ENCODE results near the gene RCE1. TPM values are rescaled to one million over a fixed set of nuclear protein-coding genes. Genes with fewer than 3 reads are reported as not detected.
A peak's percentile ranks its signal among the peaks of the same experiment; 100 is the strongest.

RCE1 gene
- polyA plus RNA-seq, 2 donors: 17.6 to 19.5 TPM

DNA sequence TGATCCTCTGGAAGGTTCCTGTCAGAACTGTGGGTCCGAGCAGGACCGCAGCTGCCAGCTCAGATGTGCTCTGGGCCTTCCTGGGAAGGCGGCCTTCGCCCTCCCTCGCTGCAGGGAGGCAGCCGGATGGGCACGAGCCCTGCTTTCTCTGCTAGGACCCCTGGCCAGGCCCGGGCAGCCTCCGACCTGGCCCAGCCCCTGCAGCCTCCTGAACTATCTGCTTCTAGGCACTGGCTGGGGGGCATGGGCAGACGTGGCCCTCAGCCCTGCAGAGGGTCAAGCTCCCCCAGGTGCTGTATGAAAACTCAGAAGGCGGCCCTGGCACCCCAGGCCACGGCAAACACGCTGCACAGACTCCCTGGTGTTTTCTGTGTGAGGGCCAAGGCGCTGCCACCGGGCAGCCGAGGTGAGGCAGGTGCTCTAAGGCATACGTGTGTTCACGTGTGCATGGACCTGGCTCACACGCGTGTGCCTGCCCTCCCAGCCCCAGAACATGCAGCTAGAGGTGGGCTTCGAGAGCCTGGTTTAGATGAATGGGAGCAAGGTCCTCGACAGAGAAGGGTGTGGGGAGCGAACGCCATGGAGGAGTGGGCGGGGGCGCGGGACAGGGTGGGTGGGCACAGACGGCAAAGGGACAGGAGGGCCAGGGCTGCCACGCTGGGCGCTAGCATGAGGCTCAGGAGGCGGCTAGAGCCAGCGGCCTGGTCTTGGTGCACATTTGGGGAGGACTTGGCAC, 18.0 kb downstream of the RCE1 start:
- Histone ChIP-seq H3K36me3 (ENCODE audit: control insufficient read depth in 2 of 2, insufficient read depth in 2 of 2, low read length in 1 of 2) (peaks cover 0 to 13% of the 10 kb centered on the region in 2 donors), H3K27ac (ENCODE audit: low read depth in 2 of 2, low read length in 1 of 2) (no peak overlapping the region), H3K27me3 (ENCODE audit: control insufficient read depth in 1 of 2, insufficient read depth in 2 of 2, low read length in 2 of 2) (no peaks in the 10 kb centered on the region), H3K9me3 (ENCODE audit: control insufficient read depth in 2 of 2, insufficient read depth in 1 of 2, low read depth in 1 of 2, low read length in 1 of 2) (no peaks in the 10 kb centered on the region), H3K4me3 (ENCODE audit: low read depth in 1 of 2, low read length in 2 of 2) (no peak overlapping the region), H3K4me1 (ENCODE audit: control insufficient read depth in 2 of 2, insufficient read depth in 2 of 2, low read length in 1 of 2) (peaks cover 10 to 16% of the 10 kb centered on the region in 2 donors)
- WGBS, 2 donors: 91% methylated on average over 32 of the region's 32 CpGs

DNA sequence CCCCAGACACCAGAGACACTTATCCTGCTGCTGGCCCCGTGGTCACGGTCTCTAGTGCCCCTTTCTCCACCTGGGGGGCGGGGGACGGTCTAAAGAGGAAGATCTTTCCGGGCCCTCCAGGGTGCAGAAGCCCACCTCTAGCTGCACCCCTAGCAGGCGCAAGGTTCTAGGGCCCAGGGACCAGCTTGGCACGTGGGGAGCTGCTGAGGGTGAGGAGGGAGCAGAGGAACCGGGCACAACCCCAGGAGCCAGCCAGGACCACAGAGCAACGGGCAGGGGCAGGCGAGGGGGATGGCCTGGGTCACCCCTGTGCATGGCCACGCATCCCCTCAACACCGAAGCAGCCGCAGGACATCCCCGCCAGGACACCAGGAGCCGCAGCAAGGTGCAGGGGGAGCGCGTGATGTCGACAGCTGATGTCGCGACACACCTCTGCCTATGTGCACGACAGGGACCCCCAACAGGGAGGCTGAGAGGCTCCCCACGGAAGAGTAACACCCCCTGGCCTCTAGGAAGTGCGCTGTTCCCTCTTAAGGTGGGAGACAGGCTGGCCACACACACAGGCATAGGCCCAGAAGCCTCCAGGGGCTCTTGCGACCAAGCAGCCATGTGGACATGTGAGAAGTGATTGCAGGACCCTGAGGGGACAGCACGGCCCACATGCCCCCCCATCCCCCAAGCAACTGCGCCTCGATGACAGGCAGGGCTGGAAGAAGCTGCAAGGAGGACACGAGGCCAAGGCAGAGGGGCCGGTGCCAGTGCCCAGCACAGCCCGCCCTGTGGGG, 18.7 kb downstream of the RCE1 start:
- Histone ChIP-seq H3K4me3 (ENCODE audit: low read depth in 1 of 2, low read length in 2 of 2) (no peak overlapping the region), H3K4me1 (ENCODE audit: control insufficient read depth in 2 of 2, insufficient read depth in 2 of 2, low read length in 1 of 2) (peaks cover 10 to 16% of the 10 kb centered on the region in 2 donors), H3K9me3 (ENCODE audit: control insufficient read depth in 2 of 2, insufficient read depth in 1 of 2, low read depth in 1 of 2, low read length in 1 of 2) (no peaks in the 10 kb centered on the region), H3K27ac (ENCODE audit: low read depth in 2 of 2, low read length in 1 of 2) (no peak overlapping the region), H3K27me3 (ENCODE audit: control insufficient read depth in 1 of 2, insufficient read depth in 2 of 2, low read length in 2 of 2) (no peaks in the 10 kb centered on the region), H3K36me3 (ENCODE audit: control insufficient read depth in 2 of 2, insufficient read depth in 2 of 2, low read length in 1 of 2) (peaks cover 0 to 13% of the 10 kb centered on the region in 2 donors)
- 91 to 94% methylated on average over 30 of the region's 30 CpGs for WGBS, 2 donors

DNA sequence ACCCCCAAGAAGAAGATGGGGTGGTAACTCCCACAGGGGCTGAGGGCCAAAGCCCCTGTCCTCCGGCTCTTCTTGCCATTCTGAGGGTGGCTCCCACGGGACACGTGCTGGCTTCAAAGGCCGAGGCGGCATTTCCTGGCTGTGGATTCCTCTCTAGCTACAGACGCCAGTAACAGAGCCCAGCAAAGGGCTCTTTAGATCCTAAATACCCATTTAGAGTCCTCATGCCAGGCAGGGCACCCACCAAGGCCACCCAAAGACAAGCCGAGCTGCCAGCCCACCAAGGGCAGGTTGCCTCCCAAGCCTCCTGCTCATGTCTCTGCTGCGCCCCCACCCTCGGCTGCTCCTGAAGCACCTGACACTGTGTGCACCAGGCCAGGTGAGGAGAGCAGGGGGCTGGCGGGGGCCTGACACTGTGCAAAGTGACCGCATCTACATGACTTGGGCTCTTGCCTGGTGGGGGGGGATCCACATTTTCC, 19.4 kb downstream of the RCE1 start:
- no peaks in the 10 kb centered on the region for H3K9me3 ChIP-seq (ENCODE audit: control insufficient read depth in 2 of 2, insufficient read depth in 1 of 2, low read depth in 1 of 2, low read length in 1 of 2)
- no peaks in the 10 kb centered on the region for H3K27me3 ChIP-seq (ENCODE audit: control insufficient read depth in 1 of 2, insufficient read depth in 2 of 2, low read length in 2 of 2)
- peaks cover 0 to 13% of the 10 kb centered on the region in 2 donors for H3K36me3 ChIP-seq (ENCODE audit: control insufficient read depth in 2 of 2, insufficient read depth in 2 of 2, low read length in 1 of 2)
- H3K4me3 ChIP-seq (ENCODE audit: low read depth in 1 of 2, low read length in 2 of 2): no peak overlapping the region
- peaks cover 10 to 16% of the 10 kb centered on the region in 2 donors for H3K4me1 ChIP-seq (ENCODE audit: control insufficient read depth in 2 of 2, insufficient read depth in 2 of 2, low read length in 1 of 2)
- WGBS, 2 donors: 89 to 92% methylated on average over 11 of the region's 11 CpGs
- no peak overlapping the region for H3K27ac ChIP-seq (ENCODE audit: low read depth in 2 of 2, low read length in 1 of 2)

DNA sequence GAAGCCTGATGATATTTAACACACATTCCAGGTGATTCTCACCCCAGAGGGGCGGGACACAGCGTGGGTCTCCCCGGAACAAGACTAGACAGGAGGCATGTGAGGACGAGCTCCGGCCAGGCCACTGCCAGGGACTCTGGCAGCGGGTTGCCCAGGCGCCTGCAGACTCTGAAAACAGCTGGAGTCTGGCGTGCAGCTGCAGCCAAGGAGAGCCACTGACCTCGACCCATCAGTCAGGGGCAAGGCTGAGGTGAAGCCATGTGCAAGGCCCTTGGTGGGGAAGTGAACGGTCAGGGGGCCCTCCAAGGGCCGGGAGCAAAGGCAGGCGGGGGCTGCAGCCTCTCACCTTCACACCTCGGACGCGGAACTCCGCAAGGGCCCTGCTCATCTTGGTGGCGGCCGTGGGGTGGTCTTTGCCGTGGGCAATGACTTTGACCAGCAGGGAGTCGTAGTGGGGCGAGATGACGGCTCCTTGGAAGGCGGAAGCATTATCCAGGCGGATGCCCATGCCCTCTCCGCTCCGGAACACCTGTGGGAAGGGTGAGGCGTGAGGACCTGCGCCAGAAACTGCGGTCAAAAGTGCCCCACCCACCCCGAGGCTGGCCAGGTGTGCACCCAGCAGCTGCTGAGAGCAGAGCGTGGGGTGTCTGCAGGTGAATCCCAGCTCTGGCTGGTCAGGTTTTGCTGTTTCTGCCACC, 20.3 kb downstream of the RCE1 start:
- Histone ChIP-seq H3K4me3 (ENCODE audit: low read depth in 1 of 2, low read length in 2 of 2) (no peak overlapping the region), H3K36me3 (ENCODE audit: control insufficient read depth in 2 of 2, insufficient read depth in 2 of 2, low read length in 1 of 2) (peaks cover 0 to 13% of the 10 kb centered on the region in 2 donors), H3K4me1 (ENCODE audit: control insufficient read depth in 2 of 2, insufficient read depth in 2 of 2, low read length in 1 of 2) (peaks cover 10 to 16% of the 10 kb centered on the region in 2 donors), H3K27ac (ENCODE audit: low read depth in 2 of 2, low read length in 1 of 2) (peak overlapping the region; percentile 16 to 17), H3K9me3 (ENCODE audit: control insufficient read depth in 2 of 2, insufficient read depth in 1 of 2, low read depth in 1 of 2, low read length in 1 of 2) (no peaks in the 10 kb centered on the region), H3K27me3 (ENCODE audit: control insufficient read depth in 1 of 2, insufficient read depth in 2 of 2, low read length in 2 of 2) (no peaks in the 10 kb centered on the region)
- 55 to 70% methylated on average over 31 of the region's 31 CpGs for WGBS, 2 donors

DNA sequence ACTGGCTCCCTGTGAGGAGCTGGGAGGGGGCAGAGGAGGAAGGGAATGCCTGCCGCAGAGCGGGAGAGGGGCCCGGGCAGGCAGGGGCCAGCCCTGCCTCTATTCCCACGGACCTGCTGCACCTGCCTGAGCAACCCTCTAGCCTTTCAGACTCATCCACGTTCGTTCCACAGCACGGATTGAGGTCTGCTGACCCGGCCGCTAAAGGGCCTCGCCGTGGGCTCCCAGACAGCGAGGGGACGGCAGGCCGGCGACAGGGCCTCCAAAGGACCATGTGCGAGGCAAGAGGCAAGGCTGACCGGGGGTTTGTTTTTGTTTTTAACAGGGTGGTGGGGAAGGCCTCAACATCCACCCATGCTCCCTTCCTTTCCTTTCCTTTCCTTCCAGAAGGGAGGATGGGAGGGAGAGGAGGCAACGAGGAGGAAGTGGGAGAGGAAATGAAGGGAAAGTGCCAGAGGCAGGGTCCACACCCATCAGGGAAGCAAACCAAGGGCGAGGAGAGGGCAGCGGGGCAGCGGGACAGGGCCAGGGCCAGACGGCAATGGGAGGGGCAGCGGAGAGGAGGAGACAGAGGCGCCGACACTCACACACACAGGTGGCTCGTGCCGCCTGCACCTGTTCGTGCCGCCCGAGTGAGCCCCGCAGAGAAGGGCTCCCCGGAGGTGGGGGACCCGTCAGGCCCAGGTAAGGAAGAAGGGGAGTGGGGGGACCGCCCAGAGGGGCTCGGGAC, 21.1 kb downstream of the RCE1 start:
- Histone ChIP-seq H3K27ac (ENCODE audit: low read depth in 2 of 2, low read length in 1 of 2) (peak overlapping the region in 1 of 2 donors; percentile 17), H3K27me3 (ENCODE audit: control insufficient read depth in 1 of 2, insufficient read depth in 2 of 2, low read length in 2 of 2) (no peaks in the 10 kb centered on the region), H3K9me3 (ENCODE audit: control insufficient read depth in 2 of 2, insufficient read depth in 1 of 2, low read depth in 1 of 2, low read length in 1 of 2) (no peaks in the 10 kb centered on the region), H3K4me3 (ENCODE audit: low read depth in 1 of 2, low read length in 2 of 2) (no peak overlapping the region), H3K4me1 (ENCODE audit: control insufficient read depth in 2 of 2, insufficient read depth in 2 of 2, low read length in 1 of 2) (peaks cover 10 to 12% of the 10 kb centered on the region in 2 donors), H3K36me3 (ENCODE audit: control insufficient read depth in 2 of 2, insufficient read depth in 2 of 2, low read length in 1 of 2) (peaks cover 0 to 12% of the 10 kb centered on the region in 2 donors)
- WGBS, 2 donors: 67 to 71% methylated on average over 35 of the region's 35 CpGs

DNA sequence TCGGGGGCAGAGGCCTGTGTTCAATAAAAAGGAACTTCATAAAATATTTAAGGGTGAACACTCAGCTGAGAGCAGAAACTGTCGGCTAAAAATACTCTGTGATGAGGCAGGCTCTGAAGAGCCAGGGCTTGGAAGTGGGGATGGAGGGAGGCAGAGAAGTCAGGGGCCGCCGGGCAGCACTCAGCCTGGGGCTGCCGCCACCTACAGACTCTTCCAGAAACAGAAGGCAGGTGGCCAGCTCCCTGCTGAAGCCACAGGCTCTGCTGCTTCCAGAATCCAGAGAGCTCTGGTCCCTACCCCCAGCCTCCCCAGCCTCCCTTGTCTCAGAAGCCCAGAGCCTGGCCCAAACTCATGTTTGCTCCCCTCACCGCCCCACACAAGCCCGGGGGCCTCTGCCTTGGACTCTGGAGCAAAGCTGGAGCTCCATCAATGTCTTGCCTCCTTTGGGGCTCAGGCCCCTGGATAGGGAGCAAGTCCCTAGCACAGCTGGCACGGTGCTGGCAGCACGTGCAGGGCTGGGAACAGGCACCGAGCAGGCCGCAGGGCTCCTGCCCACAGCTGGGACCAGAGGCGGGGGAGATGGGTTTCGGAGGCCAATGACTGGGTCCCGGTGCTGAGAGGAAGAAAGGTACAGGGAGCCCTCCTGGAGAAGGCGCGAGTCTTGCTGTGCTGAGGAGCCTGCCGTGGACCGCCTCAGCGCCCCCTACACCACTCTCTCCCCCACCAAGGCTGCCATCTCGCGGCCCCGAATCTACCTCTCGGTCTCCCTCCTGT, 21.9 kb downstream of the RCE1 start:
- Histone ChIP-seq H3K9me3 (ENCODE audit: control insufficient read depth in 2 of 2, insufficient read depth in 1 of 2, low read depth in 1 of 2, low read length in 1 of 2) (no peaks in the 10 kb centered on the region), H3K27ac (ENCODE audit: low read depth in 2 of 2, low read length in 1 of 2) (no peak overlapping the region), H3K27me3 (ENCODE audit: control insufficient read depth in 1 of 2, insufficient read depth in 2 of 2, low read length in 2 of 2) (no peaks in the 10 kb centered on the region), H3K4me1 (ENCODE audit: control insufficient read depth in 2 of 2, insufficient read depth in 2 of 2, low read length in 1 of 2) (peaks cover 10 to 12% of the 10 kb centered on the region in 2 donors), H3K4me3 (ENCODE audit: low read depth in 1 of 2, low read length in 2 of 2) (no peak overlapping the region), H3K36me3 (ENCODE audit: control insufficient read depth in 2 of 2, insufficient read depth in 2 of 2, low read length in 1 of 2) (peaks cover 0 to 11% of the 10 kb centered on the region in 2 donors)
- 86 to 87% methylated on average over 20 to 23 of the region's 23 CpGs for WGBS, 2 donors

DNA sequence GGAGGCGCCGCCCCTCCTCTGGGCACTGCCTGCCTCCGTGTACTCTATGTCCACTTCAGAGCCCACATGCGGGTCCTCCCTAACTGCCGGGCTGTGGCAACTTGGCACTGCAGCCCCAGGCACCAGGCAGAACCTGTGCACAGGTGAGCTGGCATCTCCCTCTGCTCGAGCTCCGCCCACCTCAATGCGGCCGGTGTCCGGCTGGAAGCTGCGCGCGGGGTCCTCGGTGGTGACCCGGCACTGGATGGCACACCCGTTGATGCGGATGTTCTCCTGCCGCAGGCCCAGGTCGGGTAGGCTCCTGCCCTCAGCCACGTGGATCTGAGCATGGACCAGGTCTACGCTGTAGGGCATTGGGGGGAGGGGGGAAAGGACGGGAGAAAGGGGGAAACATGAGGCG, 22.8 kb downstream of the RCE1 start:
- Histone ChIP-seq H3K4me1 (ENCODE audit: control insufficient read depth in 2 of 2, insufficient read depth in 2 of 2, low read length in 1 of 2) (peaks cover 10 to 12% of the 10 kb centered on the region in 2 donors), H3K36me3 (ENCODE audit: control insufficient read depth in 2 of 2, insufficient read depth in 2 of 2, low read length in 1 of 2) (peaks cover 0 to 15% of the 10 kb centered on the region in 2 donors), H3K9me3 (ENCODE audit: control insufficient read depth in 2 of 2, insufficient read depth in 1 of 2, low read depth in 1 of 2, low read length in 1 of 2) (no peaks in the 10 kb centered on the region), H3K27me3 (ENCODE audit: control insufficient read depth in 1 of 2, insufficient read depth in 2 of 2, low read length in 2 of 2) (no peaks in the 10 kb centered on the region), H3K27ac (ENCODE audit: low read depth in 2 of 2, low read length in 1 of 2) (no peak overlapping the region), H3K4me3 (ENCODE audit: low read depth in 1 of 2, low read length in 2 of 2) (no peak overlapping the region)
- 93 to 94% methylated on average over 21 to 23 of the region's 23 CpGs for WGBS, 2 donors

DNA sequence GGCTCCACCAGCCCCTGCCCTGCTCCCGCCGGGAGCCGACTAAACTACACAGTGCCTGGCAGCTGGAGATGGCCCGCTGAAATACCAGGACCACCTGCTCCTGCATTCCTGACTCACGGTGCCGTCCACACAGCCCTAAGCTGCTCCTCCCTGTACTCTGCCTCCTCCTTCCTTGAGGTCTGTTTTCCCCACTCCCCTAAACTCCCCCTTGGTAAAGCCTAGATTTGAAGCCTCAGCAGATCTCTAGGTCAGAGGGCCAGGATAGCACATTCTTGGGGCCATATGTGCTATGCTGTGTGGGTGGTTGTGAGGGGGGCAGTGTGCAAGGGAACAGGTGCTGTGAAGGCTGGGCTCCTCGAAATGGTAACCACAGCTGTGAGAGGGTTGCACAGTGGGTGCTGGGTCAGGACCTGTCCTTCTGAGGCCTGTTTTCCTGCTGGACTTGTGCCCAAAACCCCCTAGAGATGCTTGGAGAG, 23.3 kb downstream of the RCE1 start:
- WGBS, 2 donors: 83 to 88% methylated on average over 7 of the region's 7 CpGs
- Histone ChIP-seq H3K4me3 (ENCODE audit: low read depth in 1 of 2, low read length in 2 of 2) (no peak overlapping the region), H3K27me3 (ENCODE audit: control insufficient read depth in 1 of 2, insufficient read depth in 2 of 2, low read length in 2 of 2) (no peaks in the 10 kb centered on the region), H3K9me3 (ENCODE audit: control insufficient read depth in 2 of 2, insufficient read depth in 1 of 2, low read depth in 1 of 2, low read length in 1 of 2) (no peaks in the 10 kb centered on the region), H3K27ac (ENCODE audit: low read depth in 2 of 2, low read length in 1 of 2) (no peak overlapping the region), H3K36me3 (ENCODE audit: control insufficient read depth in 2 of 2, insufficient read depth in 2 of 2, low read length in 1 of 2) (peaks cover 0 to 16% of the 10 kb centered on the region in 2 donors), H3K4me1 (ENCODE audit: control insufficient read depth in 2 of 2, insufficient read depth in 2 of 2, low read length in 1 of 2) (peaks cover 10 to 12% of the 10 kb centered on the region in 2 donors)

All from esophagus (tissue), 2 donors.